GM12878 (cell line): ENCODE data around the gene SYNDIG1. TPM values are rescaled to one million over a fixed set of nuclear protein-coding genes. Genes with fewer than 3 reads are reported as not detected.

Source experiments
- ATAC-seq: fragments of 200-7000 bp; cut with Tn5 transposase; 3 replicates; pipeline ENCODE4 v1.9.1; 2020; ENCODE audit warnings: mild to moderate bottlenecking, moderate library complexity
- BruUV-seq: library from RNA; stranded (reverse); fragments of 400-500 nt; replicated peaks from 2 replicates; lab custom pipeline; 2021; lab: Mats Ljungman, UMichigan
- CTCF ChIA-PET: fragments of 300-600 bp; sonication (Branson Sonifier 250); formaldehyde crosslinking; extraction: SDS; loops from one replicate; lab custom pipeline; 2021; ENCODE audit warnings: inconsistent platforms; lab: Yijun Ruan, JAX
- POLR2A ChIA-PET: fragments of 350-600 bp; formaldehyde crosslinking; extraction: SDS; loops from one replicate; lab custom pipeline; 2021; ENCODE audit warnings: inconsistent platforms; lab: Charles Lee
- RAD21 ChIA-PET: fragments of 300-600 bp; sonication (Branson Sonifier 250); formaldehyde crosslinking; loops from one replicate; lab custom pipeline; 2023; ENCODE audit warnings: antibody characterized with exemption; ENCODE audit not compliant: unreplicated experiment; lab: Charles Lee
- SMC1A ChIA-PET: fragments of 300-600 bp; sonication (Branson Sonifier 250); formaldehyde crosslinking; loops from one replicate; lab custom pipeline; 2023; ENCODE audit not compliant: unreplicated experiment, uncharacterized antibody; lab: Charles Lee
- DNase-seq: peaks from one replicate; pipeline ENCODE4 v3.0.0-alpha.2; 2011; ENCODE audit warnings: low read depth, low spot score
- FAIRE-seq: peaks from 3 replicates; lab custom pipeline; 2011; peaks lifted over from hg19 to GRCh38; lab: Jason Lieb, UNC
- H2AFZ ChIP-seq: 2 replicates; pipeline ENCODE4 v1.6.0; 2011; ENCODE audit warnings: low read depth, low read length, control low read depth; ENCODE audit not compliant: control insufficient read depth
- H3K27ac ChIP-seq: 2 replicates; pipeline ENCODE4 v1.5.1; 2011; ENCODE audit warnings: control low read depth; ENCODE audit not compliant: control insufficient read depth, insufficient read depth
- H3K27me3 ChIP-seq, 2 experiments: replicated peaks in 1 of 2; 2 replicates each; pipeline versions ENCODE4 v1.6.0 to v1.6.1; 2011; ENCODE audit warnings: low read length in 1 of 2; ENCODE audit not compliant: control insufficient read depth in 2 of 2, insufficient read depth in 2 of 2
- H3K36me3 ChIP-seq, 2 experiments: 2 replicates each; pipeline ENCODE4 v1.5.1; 2011; ENCODE audit warnings: low read length in 1 of 2; ENCODE audit not compliant: control insufficient read depth in 2 of 2, insufficient read depth in 2 of 2
- H3K4me1 ChIP-seq: 2 replicates; pipeline ENCODE4 v1.6.1; 2011; ENCODE audit warnings: mild to moderate bottlenecking, low read length, moderate library complexity, mixed read lengths; ENCODE audit not compliant: control insufficient read depth, insufficient read depth
- H3K4me2 ChIP-seq: 2 replicates; pipeline ENCODE4 v1.6.0; 2011; ENCODE audit warnings: control low read depth; ENCODE audit not compliant: control insufficient read depth, insufficient read depth
- H3K4me3 ChIP-seq: fragments of 200-600 bp; sonication (generic); 2 replicates; pipeline ENCODE4 v1.5.1; 2016
- H3K79me2 ChIP-seq: 2 replicates; pipeline ENCODE4 v1.6.0; 2011; ENCODE audit warnings: low read length; ENCODE audit not compliant: control insufficient read depth, insufficient read depth
- H3K9ac ChIP-seq: 2 replicates; pipeline ENCODE4 v1.8.0; 2011; ENCODE audit warnings: low read length, control low read depth, mixed read lengths; ENCODE audit not compliant: control insufficient read depth, insufficient read depth
- H3K9me3 ChIP-seq: replicated peaks from 3 replicates; pipeline ENCODE4 v1.5.1; 2011; ENCODE audit warnings: mild to moderate bottlenecking, low read length; ENCODE audit not compliant: control insufficient read depth, insufficient read depth
- H4K20me1 ChIP-seq: 2 replicates; pipeline ENCODE4 v1.6.0; 2011; ENCODE audit not compliant: control insufficient read depth, insufficient read depth
- ASH2L ChIP-seq: fragments of 300-600, 200-600 bp; sonication (generic); IDR thresholded peaks from 2 replicates; pipeline ENCODE4 v1.6.1; 2017; ENCODE audit warnings: low read depth, mild to moderate bottlenecking, borderline replicate concordance
- CHD2 ChIP-seq: IDR thresholded peaks from 2 replicates; pipeline ENCODE4 v1.6.1; 2011; ENCODE audit warnings: low read depth, low read length, improper control_type of control experiment, borderline replicate concordance
- CREB1 ChIP-seq: IDR thresholded peaks from 2 replicates; pipeline ENCODE4 v1.6.1; 2012; ENCODE audit warnings: low read depth, mild to moderate bottlenecking, inconsistent platforms
- CREM ChIP-seq: IDR thresholded peaks from 2 replicates; pipeline ENCODE4 v1.6.1; 2014; ENCODE audit warnings: antibody characterized with exemption, low read depth
- RBBP5 ChIP-seq: fragments of 200-600 bp; sonication (generic); conservative IDR thresholded peaks from 2 replicates; pipeline ENCODE4 v1.6.1; 2016
- RELA ChIP-seq: fragments of 450-650 bp; IDR thresholded peaks from 2 replicates; pipeline ENCODE4 v1.8.0; 2014; ENCODE audit warnings: borderline replicate concordance; ENCODE audit not compliant: partially characterized antibody
- SMC3 ChIP-seq: IDR thresholded peaks from 2 replicates; pipeline ENCODE4 v1.6.1; 2011; ENCODE audit warnings: low read length, improper control_type of control experiment, borderline replicate concordance
- STAT3 ChIP-seq: IDR thresholded peaks from 2 replicates; pipeline ENCODE4 v1.6.1; 2011; ENCODE audit warnings: low read depth, low read length, improper control_type of control experiment
- TAF1 ChIP-seq: IDR thresholded peaks from 2 replicates; pipeline ENCODE4 v1.6.1; 2011; ENCODE audit warnings: mild to moderate bottlenecking, low read depth, low read length, borderline replicate concordance
- TCF7 ChIP-seq: IDR thresholded peaks from 2 replicates; pipeline ENCODE4 v1.6.1; 2014; ENCODE audit warnings: antibody characterized with exemption, borderline replicate concordance
- YY1 ChIP-seq: IDR thresholded peaks from 2 replicates; pipeline ENCODE4 v1.6.1; 2011; ENCODE audit warnings: low read depth, mild to moderate bottlenecking, low read length
- WGBS: methylation state at CpG from one replicate; pipeline ENCODE4 v1.1.6; 2016; ENCODE audit warnings: low lambda C conversion rate; ENCODE audit not compliant: insufficient replicate concordance, insufficient coverage; ENCODE audit errors: missing lambda C conversion rate; 5-methylcytosine and 5-hydroxymethylcytosine counted together
- in situ Hi-C: fragments of 300-500 bp; cut with MboI; formaldehyde crosslinking; loops from 9 replicates; pipeline ENCODE4 v1.14.3; 2018; ENCODE audit warnings: mixed read lengths
- intact Hi-C: fragments of 100-400 bp; cut with micrococcal nuclease; formaldehyde crosslinking; loops from one replicate; pipeline ENCODE4 v1.14.2; 2022; ENCODE audit not compliant: unreplicated experiment
- polyA plus RNA-seq, 11 experiments: library from polyadenylated mRNA; depleted of rRNA in 4 of 11; unstranded in 6 of 11; stranded (reverse) in 5 of 11; fragments of >200 nt; fragmentation: Nextera tagmentation in 4 of 11; fragmentation: Illumina TruSeq in 1 of 11; extraction: Ambion mirVana in 4 of 11; extraction: Trizol in 1 of 11; gene quantifications; 1 replicate in 1 of 11; 2 replicates in 10 of 11; pipeline versions ENCODE4 v1.2.1 to v1.2.3, GENCODE V29; 2011 to 2016; ENCODE audit warnings: inconsistent platforms in 2 of 11, missing spikeins in 2 of 11, low read depth in 1 of 11
- total RNA-seq, 4 experiments: library from RNA; depleted of rRNA in 3 of 4; stranded (reverse); fragments of >200 nt in 3 of 4; fragmentation: Illumina TruSeq in 1 of 4; extraction: Trizol in 1 of 4; gene quantifications; 2 replicates each; pipeline versions ENCODE4 v1.2.1 to v1.2.3, GENCODE V29; 2013 to 2021

SYNDIG1 gene
- total and polyA plus RNA-seq, 10 of the 15 experiments (the other 5 are each of a cell fraction or from before 2014, with no cell fraction given) = not detected

GRCh38 chr20:24501764-24502556 is 32.5 kb downstream of the SYNDIG1 start:
- WGBS = 3% methylated on average over 15 of the region's 15 CpGs
- H3K4me2 ChIP-seq = no peak overlapping the region
- H3K27me3 ChIP-seq = no peaks in the 10 kb centered on the region
- DNase-seq = no peak
- ChIA-PET POLR2A (no interaction called here), RAD21 (no interaction called here)
- H3K9me3 ChIP-seq = no peaks in the 10 kb centered on the region
- in situ Hi-C loops = no loop called here
- H2AFZ ChIP-seq = no peak overlapping the region
- TF ChIP-seq RBBP5 = no peak
- no peak for TF ChIP-seq RELA
- TF ChIP-seq ASH2L = no peak
- no peak for TF ChIP-seq TCF7
- TF ChIP-seq CREB1 = no peak
- no peak for TF ChIP-seq TAF1
- no peak for TF ChIP-seq STAT3
- TF ChIP-seq CHD2 = no peak
- no peak for TF ChIP-seq SMC3
- no peak for TF ChIP-seq YY1
- TF ChIP-seq CREM = no peak
- TF ChIP-seq, all 136 proteins: peak for 0
- Histone ChIP-seq H4K20me1 (no peaks in the 10 kb centered on the region), H3K79me2 (no peaks in the 10 kb centered on the region), H3K27ac (no peak overlapping the region), H3K4me1 (no peaks in the 10 kb centered on the region; the same call in 1 of the 2 replicates), H3K36me3 (no peaks in the 10 kb centered on the region), H3K9ac (no peak overlapping the region), H3K4me3 (no peak overlapping the region)
- BruUV-seq = no TSS peak
- no peak for ATAC-seq
- FAIRE-seq = no peak
- intact Hi-C loops = no loop called here
- SMC1A ChIA-PET = no interaction called here
- CTCF ChIA-PET = no interaction called here
